Choroid plexus epithelial cell (primary cell): ENCODE results near the gene UBXN10.

Experiments
- DNase-seq: peaks from one replicate; pipeline ENCODE4 v3.0.0-alpha.2; 2010; ENCODE audit warnings: low read depth
- H3K4me3 ChIP-seq: 2 replicates; pipeline ENCODE4 v1.5.1; 2011; ENCODE audit warnings: low read depth, mild to moderate bottlenecking, control low read depth, low read length, moderate library complexity
- CTCF ChIP-seq: conservative IDR thresholded peaks from 2 replicates; pipeline ENCODE4 v1.5.1; 2011; ENCODE audit warnings: low read depth, mild to moderate bottlenecking, control low read depth, inconsistent platforms, low read length, moderate library complexity

Gene UBXN10

GRCh38 chr1:20234788-20235535, 49.1 kb downstream of the UBXN10 start:
- no peak for TF ChIP-seq CTCF
- H3K4me3 ChIP-seq = no peak overlapping the region
- DNase-seq = no peak

- DNase-seq = no peak
- H3K4me3 ChIP-seq = no peak overlapping the region
- TF ChIP-seq CTCF = no peak
Measured at GRCh38 chr1:20237646-20238045, 51.8 kb downstream of the UBXN10 start.

GRCh38 chr1:20240012-20240411, 54.1 kb downstream of the UBXN10 start:
- DNase-seq = no peak
- H3K4me3 ChIP-seq = no peak overlapping the region
- no peak for TF ChIP-seq CTCF

- H3K4me3 ChIP-seq = no peak overlapping the region
- TF ChIP-seq CTCF = no peak
- DNase-seq = no peak
Measured at GRCh38 chr1:20242890-20243479, 57.1 kb downstream of the UBXN10 start.
